ENCODE results near the gene ITGB5.

- no peak for TF ChIP-seq EZH2 (IDR thresholded peaks at IDR 0.05; ENCODE audit: borderline replicate concordance, low read depth, low read length, severe bottlenecking)
- no peak for TF ChIP-seq POLR2AphosphoS5 (IDR thresholded peaks at IDR 0.05; ENCODE audit: insufficient read depth, low read depth, low read length)
- no peak for TF ChIP-seq POLR2A (IDR thresholded peaks at IDR 0.05; ENCODE audit: low read depth, low read length)
- TF ChIP-seq, protein P1, sequence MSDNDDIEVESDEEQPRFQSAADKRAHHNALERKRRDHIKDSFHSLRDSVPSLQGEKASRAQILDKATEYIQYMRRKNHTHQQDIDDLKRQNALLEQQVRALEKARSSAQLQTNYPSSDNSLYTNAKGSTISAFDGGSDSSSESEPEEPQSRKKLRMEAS (IDR thresholded peaks at IDR 0.05; ENCODE audit: insufficient read depth, insufficient read length), result no peak
- TF ChIP-seq CTCF (IDR thresholded peaks at IDR 0.05; ENCODE audit: extremely low read depth in 1 of 2, insufficient read depth in 1 of 2, low read depth in 1 of 2, low read length in 2 of 2), result no peak
- TF ChIP-seq JUN (IDR thresholded peaks at IDR 0.05; ENCODE audit: borderline replicate concordance, insufficient read depth, insufficient read length, low read depth), result no peak
These were observed 172.8 kb downstream of the ITGB5 start for GRCh38 chr3:124714223-124714853.

Measured in endothelial cell of umbilical vein (primary cell).